WI38 (cell line): Measurements from ENCODE around the gene COG4.

Source experiments
- H3K4me3 ChIP-seq: 2 replicates; pipeline ENCODE4 v1.5.1; 2011; ENCODE audit warnings: low read depth, mild to moderate bottlenecking, control low read depth, low read length
- TF ChIP-seq, protein P1 (sequence below): IDR thresholded peaks from 2 replicates; pipeline ENCODE4 v1.5.1; 2012; ENCODE audit warnings: low read depth, mild to moderate bottlenecking, control low read depth, low read length

COG4 gene

DNA sequence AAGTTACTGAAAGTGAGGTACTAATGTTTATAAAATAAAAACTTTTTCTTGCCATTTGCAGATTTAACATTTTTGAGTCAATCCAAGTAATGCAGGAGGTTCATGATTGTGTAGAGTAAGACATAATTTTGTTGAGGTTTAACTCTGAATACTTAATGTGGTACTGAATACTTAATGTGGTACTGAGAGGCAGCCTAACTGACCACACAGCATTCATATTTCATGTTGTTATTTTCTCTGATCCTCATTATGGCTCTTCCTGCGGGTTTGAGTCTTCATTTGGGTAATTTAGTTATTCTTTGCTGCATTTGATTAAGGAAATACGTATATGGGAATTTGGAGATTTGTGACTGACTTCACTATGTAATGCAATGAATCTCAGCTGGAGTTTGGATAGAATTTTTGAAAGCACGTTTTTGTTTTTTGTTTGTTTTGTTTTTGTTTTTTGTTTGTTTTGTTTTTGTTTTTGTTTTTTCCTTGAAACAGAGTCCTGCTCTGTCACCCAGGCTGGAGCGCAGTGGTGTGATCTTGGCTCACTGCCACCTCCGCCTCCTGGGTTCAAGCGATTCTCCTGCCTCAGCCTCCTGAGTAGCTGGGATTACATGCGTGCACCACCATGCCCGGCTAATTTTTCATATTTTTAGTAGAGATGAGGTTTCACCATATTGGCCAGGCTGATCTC, 4.1 kb upstream of the COG4 start:
- TF ChIP-seq, protein P1, sequence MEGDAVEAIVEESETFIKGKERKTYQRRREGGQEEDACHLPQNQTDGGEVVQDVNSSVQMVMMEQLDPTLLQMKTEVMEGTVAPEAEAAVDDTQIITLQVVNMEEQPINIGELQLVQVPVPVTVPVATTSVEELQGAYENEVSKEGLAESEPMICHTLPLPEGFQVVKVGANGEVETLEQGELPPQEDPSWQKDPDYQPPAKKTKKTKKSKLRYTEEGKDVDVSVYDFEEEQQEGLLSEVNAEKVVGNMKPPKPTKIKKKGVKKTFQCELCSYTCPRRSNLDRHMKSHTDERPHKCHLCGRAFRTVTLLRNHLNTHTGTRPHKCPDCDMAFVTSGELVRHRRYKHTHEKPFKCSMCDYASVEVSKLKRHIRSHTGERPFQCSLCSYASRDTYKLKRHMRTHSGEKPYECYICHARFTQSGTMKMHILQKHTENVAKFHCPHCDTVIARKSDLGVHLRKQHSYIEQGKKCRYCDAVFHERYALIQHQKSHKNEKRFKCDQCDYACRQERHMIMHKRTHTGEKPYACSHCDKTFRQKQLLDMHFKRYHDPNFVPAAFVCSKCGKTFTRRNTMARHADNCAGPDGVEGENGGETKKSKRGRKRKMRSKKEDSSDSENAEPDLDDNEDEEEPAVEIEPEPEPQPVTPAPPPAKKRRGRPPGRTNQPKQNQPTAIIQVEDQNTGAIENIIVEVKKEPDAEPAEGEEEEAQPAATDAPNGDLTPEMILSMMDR, result no peak
- H3K4me3 ChIP-seq, result no peak overlapping the region

DNA sequence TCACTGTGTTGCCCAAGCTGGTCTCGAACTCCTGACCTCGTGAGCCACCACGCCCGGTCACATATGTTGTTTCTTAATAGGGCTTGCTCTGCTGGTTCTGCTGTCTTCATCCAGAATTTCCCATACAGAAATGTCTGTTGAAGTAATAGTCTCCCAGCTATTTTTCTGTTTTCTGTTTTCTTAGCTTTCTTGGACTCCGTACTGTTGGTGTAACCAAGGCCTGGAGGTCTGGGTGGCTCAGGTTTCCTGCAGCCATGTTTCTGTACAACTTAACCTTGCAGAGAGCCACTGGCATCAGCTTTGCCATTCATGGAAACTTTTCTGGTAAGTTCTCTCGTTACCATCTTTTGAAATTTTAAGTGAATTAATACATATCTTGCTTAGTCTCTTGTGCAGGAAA, 3.0 kb upstream of the COG4 start:
- TF ChIP-seq, protein P1, result no peak
- no peak overlapping the region for H3K4me3 ChIP-seq

DNA sequence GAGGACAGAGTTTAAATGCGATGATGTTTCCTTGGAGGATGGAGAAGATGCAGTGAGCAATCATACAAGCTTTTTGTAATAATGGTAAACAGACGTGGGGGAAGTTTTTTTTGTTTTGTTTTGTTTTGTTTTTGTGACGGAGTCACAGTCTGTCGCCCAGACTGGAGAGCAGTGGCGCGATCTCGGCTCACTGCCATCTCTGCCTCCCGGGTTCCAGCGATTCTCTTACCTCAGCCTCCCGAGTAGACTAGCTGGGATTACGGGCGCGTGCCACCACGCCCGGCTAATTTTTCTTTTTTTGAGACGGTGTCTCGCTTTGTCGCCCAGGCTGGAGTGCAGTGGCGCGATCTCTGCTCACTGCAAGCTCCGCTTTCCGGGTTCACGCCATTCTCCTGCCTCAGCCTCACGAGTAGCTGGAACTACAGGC, 1.1 kb upstream of the COG4 start:
- peak overlapping the region; percentile 81 for H3K4me3 ChIP-seq

GRCh38 chr16:70523743-70524398, 517 bp upstream of the COG4 start, which contains the start of gene SF3B3:
Gene SF3B3 (plus strand): TSS chr16:70523816. CDS start chr16:70526657, 2,841 bp downstream.
- TF ChIP-seq, protein P1, result no peak
- H3K4me3 ChIP-seq, result peak within 1 kb of the TSS; percentile 81

GRCh38 chr16:70522216-70523075, 908 bp downstream of the COG4 start:
- H3K4me3 ChIP-seq, result peak overlapping the region; percentile 81
- TF ChIP-seq, protein P1, result no peak

DNA sequence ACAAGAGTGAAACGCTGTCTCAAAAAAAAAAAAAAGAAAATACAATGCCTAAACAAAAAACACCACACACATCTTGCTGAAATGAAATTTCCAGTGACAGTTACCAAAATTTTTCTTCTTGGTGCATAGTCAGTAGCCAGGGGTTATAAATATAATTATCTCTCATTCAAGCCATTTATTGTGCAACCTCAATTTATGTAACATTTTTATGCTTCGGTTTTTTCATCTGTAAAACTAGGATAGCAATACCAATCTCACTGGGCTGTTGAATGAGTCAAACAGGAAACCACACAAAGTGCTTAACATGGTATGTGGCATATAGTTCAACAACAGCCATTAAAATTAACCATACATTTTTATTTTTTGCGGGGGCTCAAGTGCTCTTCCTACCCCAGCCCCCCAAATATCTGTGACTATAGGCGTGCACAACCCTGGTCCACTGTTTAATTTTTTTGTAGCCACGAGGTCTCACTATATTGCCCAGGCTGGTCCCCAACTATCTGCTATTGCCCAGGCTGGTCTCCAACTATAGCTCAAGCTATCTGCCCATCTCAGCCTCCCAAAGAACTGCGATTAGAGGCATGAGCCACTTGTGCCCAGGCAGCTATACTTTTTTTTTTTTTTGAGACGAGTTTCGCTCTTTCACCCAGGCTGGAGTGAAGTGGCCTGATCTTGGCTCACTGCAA, 2.6 kb downstream of the COG4 start:
- no peak overlapping the region for H3K4me3 ChIP-seq
- TF ChIP-seq, protein P1, result no peak

GRCh38 chr16:70512456-70512855, 10.9 kb downstream of the COG4 start:
- TF ChIP-seq, protein P1, result no peak
- no peak overlapping the region for H3K4me3 ChIP-seq
